ENCODE measurements around the gene RTL5. TPM values are rescaled to one million over a fixed set of nuclear protein-coding genes. Genes with fewer than 3 reads are reported as not detected.

Gene RTL5
- total and polyA plus RNA-seq, 10 of the 15 experiments (the other 5 are each of a cell fraction or from before 2014, with no cell fraction given) = under 0.01 to 0.10 (median 0.03) TPM; not detected in 5

- 38% methylated on average over 8 of the region's 8 CpGs for WGBS (ENCODE audit: insufficient coverage, insufficient replicate concordance, low lambda C conversion rate, missing lambda C conversion rate)
- ATAC-seq (no peak), FAIRE-seq (no peak)
- TF ChIP-seq BRCA1 (IDR thresholded peaks at IDR 0.05; ENCODE audit: low read depth, low read length) = no peak
- TF ChIP-seq POLR2AphosphoS5 (IDR thresholded peaks at IDR 0.05; ENCODE audit: low read length) = no peak
- no peak for TF ChIP-seq ZBTB33 (IDR thresholded peaks at IDR 0.05)
- no peak for TF ChIP-seq IKZF2 (IDR thresholded peaks at IDR 0.05)
- no peak for TF ChIP-seq CBFB (IDR thresholded peaks at IDR 0.05; ENCODE audit: low read depth)
- no peak for TF ChIP-seq ATF7 (IDR thresholded peaks at IDR 0.05; ENCODE audit: low read depth)
- no peak for TF ChIP-seq ZBTB40 (IDR thresholded peaks at IDR 0.05; ENCODE audit: borderline replicate concordance)
- TF ChIP-seq SRF (IDR thresholded peaks at IDR 0.05; ENCODE audit: low read depth in 2 of 2, low read length in 2 of 2) = no peak
- no peak for TF ChIP-seq IRF4 (IDR thresholded peaks at IDR 0.05; ENCODE audit: low read depth, low read length)
- TF ChIP-seq EP300 (IDR thresholded peaks at IDR 0.05; ENCODE audit: borderline replicate concordance in 1 of 2, control insufficient read depth in 1 of 2, low read depth in 2 of 2, low read length in 2 of 2) = no peak
- no peak for TF ChIP-seq SMC3 (IDR thresholded peaks at IDR 0.05; ENCODE audit: borderline replicate concordance, low read length)
- no peak for TF ChIP-seq IRF5 (IDR thresholded peaks at IDR 0.05; ENCODE audit: borderline replicate concordance)
- no peak for TF ChIP-seq HDAC6 (IDR thresholded peaks at IDR 0.05; ENCODE audit: unreplicated experiment)
- TF ChIP-seq FOXM1 (IDR thresholded peaks at IDR 0.05; ENCODE audit: low read depth, low read length) = no peak
- no peak for TF ChIP-seq ZNF207 (IDR thresholded peaks at IDR 0.05; ENCODE audit: borderline replicate concordance)
Measured at GRCh38 chrX:72124540-72125201, 7.0 kb downstream of the RTL5 start.

More at GRCh38 chrX:72124540-72125201, 7.0 kb downstream of the RTL5 start:
- in situ Hi-C loops (cut with MboI) = loop anchor here (5.0 kb wide), 2 partner anchors 102 to 127 kb away; no protein-coding TSS in a partner anchor
- no TSS peak for BruUV-seq (replicated peaks)
- H4K20me1 ChIP-seq (ENCODE audit: control insufficient read depth, insufficient read depth) = no peaks in the 10 kb centered on the region
- no peaks in the 10 kb centered on the region; a peak in 2 of 4 replicates for H3K27me3 ChIP-seq (replicated peaks in 1 of 2; ENCODE audit: control insufficient read depth in 2 of 2, insufficient read depth in 2 of 2, low read length in 1 of 2)
- H3K36me3 ChIP-seq (ENCODE audit: control insufficient read depth in 2 of 2, insufficient read depth in 2 of 2, low read length in 1 of 2) = no peaks in the 10 kb centered on the region
- no peak overlapping the region for H2AFZ ChIP-seq (ENCODE audit: control insufficient read depth, low read depth, low read length)
- CTCF ChIA-PET = interaction anchor here (1.3 to 9.8 kb wide), 4 partner anchors 15 to 126 kb away, joined by 3 to 81 read pairs (median 23); no protein-coding TSS in a partner anchor
- no peaks in the 10 kb centered on the region for H3K9me3 ChIP-seq (replicated peaks; ENCODE audit: control insufficient read depth, insufficient read depth, low read length)
- no peaks in the 10 kb centered on the region for H3K79me2 ChIP-seq (ENCODE audit: control insufficient read depth, insufficient read depth, low read length)
- H3K4me3 ChIP-seq = no peak overlapping the region
- H3K4me2 ChIP-seq (ENCODE audit: control insufficient read depth, insufficient read depth) = no peak overlapping the region
- RAD21 ChIA-PET (ENCODE audit: unreplicated experiment) = interaction anchor here (0.9 to 4.3 kb wide), 3 partner anchors 105 to 126 kb away, joined by 3 to 43 read pairs (median 4); no protein-coding TSS in a partner anchor
- intact Hi-C loops (cut with micrococcal nuclease; ENCODE audit: unreplicated experiment) = loop anchor here (2.0 to 5.0 kb wide), 2 partner anchors 24 to 58 kb away; partner anchors contain the start of gene PIN4
- DNase-seq (ENCODE audit: low read depth, low spot score) = no peak
- 0 out of 2 replicates have a peak, but pooled peaks cover 2% of the 10 kb centered on the region for H3K4me1 ChIP-seq (ENCODE audit: control insufficient read depth, insufficient read depth, low read length)
- POLR2A ChIA-PET = interaction anchor here (0.5 to 1.3 kb wide), 2 partner anchors 14 to 104 kb away, joined by 3 to 6 read pairs; no protein-coding TSS in a partner anchor
- SMC1A ChIA-PET (ENCODE audit: uncharacterized antibody, unreplicated experiment) = interaction anchor here (0.5 to 5.4 kb wide), 4 partner anchors 10 to 111 kb away, joined by 3 to 45 read pairs (median 3); no protein-coding TSS in a partner anchor
- H3K27ac ChIP-seq (ENCODE audit: control insufficient read depth, insufficient read depth) = no peak overlapping the region
- no peak overlapping the region for H3K9ac ChIP-seq (ENCODE audit: control insufficient read depth, insufficient read depth, low read length)

Data from GM12878 (cell line).